NOMO-1 treated with dmso at 0.1 percent for 144 hours (cell line): Measurements from ENCODE around the gene ATP6V0D1.

ENCODE experiments used
- DNase-seq: peaks from one replicate; lab custom pipeline; 2025; ENCODE audit not compliant: unreplicated experiment; lab: John Stamatoyannopoulos, UW

ATP6V0D1 gene

GRCh38 chr16:67445913-67446907, 34.7 kb downstream of the ATP6V0D1 start:
- no peak for DNase-seq

- DNase-seq, result no peak
These were observed 35.5 kb downstream of the ATP6V0D1 start for GRCh38 chr16:67445441-67445912.

DNA sequence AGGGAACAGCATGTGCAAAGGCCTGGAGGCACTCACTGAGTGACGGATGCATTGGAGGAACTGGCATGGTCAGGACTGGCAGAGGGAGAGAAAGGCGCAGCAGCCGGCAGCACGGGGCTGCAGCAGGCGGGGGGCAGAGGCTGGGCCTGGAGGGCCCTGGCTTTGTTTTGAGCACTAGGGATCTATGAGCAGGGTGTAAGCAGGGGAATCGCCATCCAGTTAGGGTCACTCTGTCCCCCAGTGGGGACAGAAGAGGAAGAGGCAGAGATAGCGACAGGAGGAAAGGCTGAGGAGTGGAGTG, 35.9 kb downstream of the ATP6V0D1 start:
- no peak for DNase-seq

DNA sequence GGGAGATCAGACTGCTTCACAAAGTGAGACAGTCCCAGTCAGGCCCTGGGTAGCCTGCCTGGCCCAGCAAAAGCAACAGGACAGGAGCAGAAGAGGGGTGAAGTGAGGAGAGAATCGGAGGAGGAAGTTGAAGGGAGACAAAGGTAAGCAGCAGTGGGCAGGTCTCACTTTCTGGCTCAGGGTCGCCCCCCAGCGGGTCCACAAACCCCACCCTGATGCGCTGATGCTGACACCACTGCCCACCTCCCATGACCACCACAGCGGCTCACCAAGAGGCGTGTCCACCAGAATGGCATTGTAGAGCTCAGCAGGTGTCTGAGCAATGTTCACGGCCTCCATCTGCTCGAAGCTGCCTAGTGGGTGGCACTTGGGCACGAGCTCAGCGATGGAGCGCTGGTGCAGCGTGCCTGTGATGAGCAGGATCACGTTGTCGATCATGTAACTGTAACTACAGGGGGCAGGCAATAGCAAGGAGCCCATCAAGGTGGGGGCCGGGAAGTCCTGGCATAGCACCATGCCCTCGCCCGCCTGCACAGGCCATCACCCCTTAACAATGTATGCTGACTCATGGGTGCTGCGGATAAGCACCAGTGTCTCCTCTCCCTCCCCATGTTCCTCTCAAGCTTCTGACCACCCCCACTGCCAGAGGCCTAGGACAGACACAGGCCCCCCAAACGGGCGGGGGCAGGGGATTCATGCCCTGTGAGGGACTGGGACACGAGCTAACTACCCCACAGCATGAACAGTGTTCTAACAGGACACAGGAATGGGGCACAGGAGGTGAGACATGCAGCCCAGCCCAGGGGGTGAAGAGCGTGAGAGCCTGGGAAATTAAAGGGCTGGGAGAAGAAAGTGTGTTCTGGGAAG, 36.5 kb downstream of the ATP6V0D1 start:
- no peak for DNase-seq

DNA sequence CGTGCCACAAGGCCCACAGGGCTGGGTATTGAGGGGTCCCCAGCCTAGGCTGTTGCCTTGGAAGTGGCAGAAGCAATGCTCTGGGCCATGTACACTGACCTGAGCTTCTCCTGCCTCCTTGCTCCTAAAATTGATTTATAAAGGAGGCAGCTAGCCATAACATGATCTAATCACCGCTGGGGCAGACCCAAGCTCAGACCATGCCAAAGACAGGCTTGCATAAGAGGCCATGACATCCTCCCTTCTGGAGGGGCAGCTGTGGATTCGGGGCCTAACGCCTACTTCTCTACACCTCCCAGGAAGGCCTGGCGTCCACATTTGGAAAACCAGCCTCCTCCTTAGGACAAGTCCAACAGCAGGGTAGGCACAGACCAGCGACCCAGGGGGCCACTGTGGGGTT, 37.7 kb downstream of the ATP6V0D1 start:
- no peak for DNase-seq

DNA sequence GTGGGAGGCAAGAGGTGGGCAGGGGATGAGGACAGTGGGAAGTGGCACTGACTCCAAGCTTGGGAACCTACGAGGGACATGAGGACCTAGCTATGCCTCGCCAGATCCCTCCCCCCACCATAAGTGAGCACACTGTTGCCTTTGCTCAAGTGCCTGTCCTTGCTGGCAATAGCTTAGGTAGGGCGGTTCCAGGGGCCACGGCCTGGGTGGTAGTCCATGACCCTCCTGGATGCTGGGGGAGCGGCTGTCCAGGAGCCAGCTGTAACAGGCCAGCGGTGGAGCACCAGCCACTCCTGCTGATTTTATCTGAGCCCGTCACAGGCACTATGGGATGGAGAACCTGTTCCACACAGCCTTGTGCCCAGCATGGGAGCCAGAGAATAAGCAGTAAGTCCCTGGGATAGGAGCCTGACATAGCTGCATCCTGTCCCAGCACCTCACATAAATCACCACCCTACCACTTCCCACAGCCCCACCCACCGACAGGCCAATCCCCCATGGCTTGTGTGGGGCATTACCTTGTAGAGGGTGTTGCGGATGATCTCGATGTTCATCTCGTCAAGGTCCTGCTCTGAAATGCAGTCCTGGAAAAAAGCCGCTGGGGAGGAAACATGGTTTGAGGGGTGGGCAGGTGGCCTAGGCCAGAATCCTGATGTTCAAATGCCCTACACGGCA, 38.2 kb downstream of the ATP6V0D1 start:
- DNase-seq, result no peak

GRCh38 chr16:67441907-67442306, 39.0 kb downstream of the ATP6V0D1 start:
- no peak for DNase-seq

- DNase-seq, result no peak
These were observed 39.6 kb downstream of the ATP6V0D1 start for GRCh38 chr16:67441271-67441753.

GRCh38 chr16:67438824-67439393, 42.0 kb downstream of the ATP6V0D1 start:
- no peak for DNase-seq

DNA sequence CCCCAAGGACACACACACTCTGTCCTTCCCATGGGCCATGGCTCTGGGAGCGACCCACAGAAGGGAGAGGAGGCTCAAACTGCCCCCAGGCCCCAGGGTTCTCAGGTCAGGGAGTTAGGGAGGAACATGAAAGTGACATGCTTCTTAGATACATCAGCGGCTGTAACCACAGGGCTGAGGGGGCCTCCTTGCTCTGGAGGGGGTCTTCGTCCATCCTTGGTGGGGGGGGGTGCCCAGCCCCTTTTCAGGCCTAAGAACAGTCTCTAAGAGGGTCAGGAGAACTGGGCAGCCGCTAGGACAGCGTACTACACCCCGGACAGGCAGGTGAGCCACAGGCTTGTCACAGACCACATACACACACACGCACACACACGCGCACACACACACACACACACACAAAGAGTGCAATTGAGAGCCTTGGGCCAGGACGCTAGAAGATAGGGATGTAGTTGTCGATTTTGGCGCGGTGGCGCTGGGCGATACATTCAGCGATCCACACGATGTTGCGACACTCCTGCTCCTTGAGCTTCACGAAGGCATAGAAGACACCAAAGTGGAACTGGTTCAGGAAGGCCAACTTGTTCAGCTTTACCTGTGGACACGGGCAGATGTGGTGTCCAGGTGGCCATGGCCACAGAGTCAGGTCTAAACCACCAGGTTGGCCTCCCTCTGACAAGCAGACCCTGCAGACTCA, 42.7 kb downstream of the ATP6V0D1 start:
- no peak for DNase-seq

GRCh38 chr16:67437513-67437912, 43.4 kb downstream of the ATP6V0D1 start:
- DNase-seq, result no peak

DNA sequence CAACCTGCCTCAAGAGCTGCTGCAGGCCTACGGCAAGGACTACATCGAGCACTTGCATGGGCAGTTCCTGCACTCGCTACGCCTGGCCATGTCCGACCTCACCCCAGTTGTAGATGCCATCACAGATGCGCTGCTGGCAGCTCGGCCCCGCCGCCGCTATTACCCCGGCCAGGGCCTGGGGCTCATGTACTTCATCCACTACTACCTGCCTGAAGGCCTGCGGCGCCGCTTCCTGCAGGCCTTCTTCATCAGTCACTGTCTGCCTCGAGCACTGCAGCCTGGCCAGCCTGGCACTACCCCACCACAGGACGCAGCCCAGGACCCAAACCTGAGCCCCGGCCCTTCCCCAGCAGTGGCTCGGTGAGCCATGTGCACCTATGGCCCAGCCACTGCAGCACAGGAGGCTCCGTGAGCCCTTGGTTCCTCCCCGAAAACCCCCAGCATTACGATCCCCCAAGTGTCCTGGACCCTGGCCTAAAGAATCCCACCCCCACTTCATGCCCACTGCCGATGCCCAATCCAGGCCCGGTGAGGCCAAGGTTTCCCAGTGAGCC, 44.2 kb downstream of the ATP6V0D1 start:
- DNase-seq, result no peak

- no peak for DNase-seq
These were observed 45.2 kb downstream of the ATP6V0D1 start for GRCh38 chr16:67435758-67436164.

GRCh38 chr16:67433131-67433719, 47.7 kb downstream of the ATP6V0D1 start:
- no peak for DNase-seq

DNA sequence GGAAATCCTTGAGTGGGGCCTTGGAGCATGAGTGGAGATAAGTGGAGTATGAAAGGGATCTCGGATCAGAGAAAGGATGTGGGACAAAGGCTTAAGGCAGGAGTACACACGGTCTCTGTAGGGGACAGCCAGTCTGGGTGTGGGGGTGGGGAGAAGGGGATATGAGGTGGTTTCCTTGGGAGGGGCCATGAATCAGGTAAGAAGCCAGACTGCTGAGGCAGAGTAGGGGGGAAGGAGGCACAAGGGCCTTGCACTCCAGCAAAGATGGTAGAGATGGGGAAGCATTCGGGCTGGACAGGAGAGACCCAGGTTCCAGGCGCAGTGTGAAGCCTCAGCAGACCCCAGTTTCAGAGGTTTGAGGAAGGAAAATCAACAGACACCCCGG, 48.5 kb downstream of the ATP6V0D1 start:
- no peak for DNase-seq

DNA sequence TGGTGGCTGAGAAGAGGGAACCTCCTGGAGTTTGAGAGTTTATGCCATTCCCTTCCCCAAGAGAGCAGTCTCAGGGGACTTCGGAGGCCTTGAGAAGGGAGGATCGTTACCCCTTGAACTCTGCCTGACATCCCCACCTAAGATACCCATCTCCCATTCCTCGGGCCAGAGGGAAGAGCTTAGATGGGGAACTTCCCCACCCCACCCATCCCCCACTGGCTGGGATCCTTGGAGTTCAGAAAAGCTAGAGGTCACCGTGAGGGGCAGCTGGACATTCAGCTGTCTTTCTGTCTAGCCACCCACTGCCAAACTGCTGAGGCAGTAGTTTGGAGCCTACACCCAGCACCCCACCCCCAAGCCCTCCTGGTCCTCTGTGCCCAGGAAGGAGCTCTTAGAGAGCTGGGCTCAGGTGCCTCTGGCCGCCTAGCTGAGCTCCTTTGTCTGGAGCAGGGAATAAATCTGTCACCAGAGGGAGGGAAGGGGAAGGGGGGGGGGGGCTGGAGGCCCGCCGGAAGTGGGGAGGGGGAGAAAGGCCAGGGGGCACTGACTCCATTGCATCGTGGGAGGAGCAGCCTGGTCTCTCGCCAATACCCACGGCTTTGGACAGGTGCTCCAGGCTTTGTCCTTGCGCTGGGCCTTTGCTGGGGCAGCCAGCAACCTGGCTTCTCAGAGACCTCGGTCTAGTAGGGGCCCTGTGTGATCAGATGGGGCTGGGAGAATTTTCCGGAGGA, 49.0 kb downstream of the ATP6V0D1 start:
- DNase-seq, result no peak

DNA sequence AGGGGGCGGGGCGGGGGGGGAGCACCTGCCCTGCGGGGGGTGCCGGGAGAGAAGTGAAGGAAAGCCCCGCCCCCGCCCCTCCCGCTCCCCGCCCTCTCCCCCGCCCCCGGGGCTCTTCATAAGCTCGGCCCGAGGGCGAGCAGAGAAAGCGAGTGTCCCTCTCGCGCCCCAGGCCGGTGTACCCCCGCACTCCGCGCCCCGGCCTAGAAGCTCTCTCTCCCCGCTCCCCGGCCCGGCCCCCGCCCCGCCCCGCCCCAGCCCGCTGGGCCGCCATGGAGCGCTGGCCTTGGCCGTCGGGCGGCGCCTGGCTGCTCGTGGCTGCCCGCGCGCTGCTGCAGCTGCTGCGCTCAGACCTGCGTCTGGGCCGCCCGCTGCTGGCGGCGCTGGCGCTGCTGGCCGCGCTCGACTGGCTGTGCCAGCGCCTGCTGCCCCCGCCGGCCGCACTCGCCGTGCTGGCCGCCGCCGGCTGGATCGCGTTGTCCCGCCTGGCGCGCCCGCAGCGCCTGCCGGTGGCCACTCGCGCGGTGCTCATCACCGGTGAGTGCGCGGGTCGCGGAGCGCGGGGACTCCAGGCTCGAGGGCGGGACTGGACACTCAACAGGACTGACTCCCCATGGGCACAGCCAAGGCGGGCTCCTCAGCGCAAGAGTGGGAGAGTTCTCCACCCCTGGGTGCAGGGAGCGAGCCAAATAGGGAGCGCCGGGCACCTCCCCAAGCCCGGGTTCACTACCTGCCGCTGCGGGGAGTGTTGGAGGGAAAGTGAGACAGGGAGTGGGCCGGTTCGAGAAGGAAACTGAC, 49.8 kb downstream of the ATP6V0D1 start, which contains the start of gene HSD11B2:
Gene HSD11B2 (plus strand): TSS at position 145 of the 798 bp plus-strand sequence. CDS start 128 bp downstream, at position 273.
- no peak for DNase-seq

DNA sequence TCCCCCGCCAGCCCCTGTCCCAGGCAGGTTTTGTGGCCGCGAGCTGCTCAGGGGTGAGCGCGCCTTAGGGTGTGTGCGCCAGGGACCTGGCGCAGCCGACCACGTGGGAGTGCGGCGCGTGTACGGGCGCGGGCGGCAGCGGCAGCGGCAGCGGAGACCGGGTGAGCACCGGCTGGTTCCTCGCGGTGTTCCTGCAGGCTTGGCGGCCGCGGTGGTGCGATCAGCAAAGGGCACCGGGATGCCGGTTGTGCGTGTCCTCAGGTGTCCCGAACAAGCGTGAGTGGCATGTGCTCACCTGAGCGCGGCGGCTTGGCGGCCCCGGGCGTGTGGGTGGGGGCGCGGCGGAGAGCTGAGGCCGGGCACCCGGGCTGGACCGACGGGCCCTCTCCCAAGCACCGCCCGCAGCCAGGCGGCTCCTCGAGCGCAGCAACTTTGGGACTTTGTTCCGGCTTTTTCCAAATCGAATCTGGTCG, 50.4 kb downstream of the ATP6V0D1 start:
- no peak for DNase-seq
